Measurements from ENCODE around the gene RGS3.

Gene RGS3

DNA sequence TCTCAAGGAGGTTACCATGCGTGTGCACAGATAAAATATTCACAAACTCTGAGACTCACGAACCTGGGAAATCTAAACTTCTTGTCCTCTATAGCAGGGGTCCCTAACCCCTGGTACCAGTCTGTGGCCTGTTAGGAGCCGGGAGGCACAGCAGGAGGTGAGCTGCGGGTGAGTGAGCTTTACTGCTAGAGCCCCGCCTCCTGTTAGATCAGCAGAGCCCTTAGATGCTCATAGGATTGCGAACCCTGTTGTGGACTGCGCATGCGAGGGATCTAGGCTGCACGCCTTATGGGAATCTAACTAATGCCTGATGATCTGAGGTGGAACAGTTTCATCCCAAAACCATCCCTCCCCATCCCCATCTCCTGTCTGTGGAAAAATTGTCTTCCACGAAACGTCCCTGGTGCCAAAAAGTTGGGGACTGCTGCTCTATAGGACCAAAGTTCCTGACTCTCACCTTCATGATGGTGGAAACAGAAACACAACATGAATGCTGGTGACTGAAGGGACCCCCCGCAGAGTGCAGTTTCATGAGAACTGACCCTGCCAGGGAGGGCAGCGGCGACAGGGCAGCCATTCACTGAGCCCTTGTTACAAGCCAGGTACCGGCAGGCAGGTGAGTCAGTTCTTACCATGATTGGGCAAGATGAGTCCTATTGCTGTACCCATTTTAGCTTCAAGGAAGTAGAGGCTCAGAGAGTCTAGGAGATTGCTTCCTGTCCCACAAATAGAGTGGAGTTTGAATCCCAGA, 181.9 kb downstream of the RGS3 start:
- no peak for DNase-seq

- DNase-seq, result no peak
Observed at GRCh38 chr9:113645978-113646253, 182.4 kb downstream of the RGS3 start.

DNA sequence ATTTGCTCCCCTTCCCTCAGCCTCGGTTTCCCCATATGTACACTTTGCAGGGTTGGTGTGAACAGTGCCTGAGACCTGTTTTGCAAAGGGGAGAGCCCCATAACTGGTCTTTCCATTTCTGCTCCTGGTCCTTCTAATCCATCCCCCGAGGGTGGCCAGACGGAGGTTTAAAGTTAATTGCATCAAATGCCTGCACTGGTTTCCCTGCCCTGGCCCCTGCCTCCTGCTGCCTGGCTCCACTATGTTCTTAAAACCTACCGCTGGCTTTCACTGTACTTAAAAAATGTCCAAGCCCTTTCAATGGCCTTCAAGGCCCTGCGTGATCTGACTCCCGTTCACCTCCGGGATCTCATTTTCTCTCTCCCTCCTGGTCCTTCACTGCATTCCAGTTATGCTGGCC, 183.0 kb downstream of the RGS3 start:
- no peak for DNase-seq
